WI38 (cell line): ENCODE measurements around the gene PIAS4.

Experiments used
- H3K4me3 ChIP-seq: 2 replicates; pipeline ENCODE4 v1.5.1; 2011; ENCODE audit warnings: low read depth, mild to moderate bottlenecking, control low read depth, low read length
- CTCF ChIP-seq: IDR thresholded peaks from 2 replicates; pipeline ENCODE4 v1.5.1; 2012; ENCODE audit warnings: low read depth, mild to moderate bottlenecking, control low read depth, low read length

The PIAS4 gene

GRCh38 chr19:4063369-4064148, 56.0 kb downstream of the PIAS4 start:
- peak overlapping the region; percentile 78 for H3K4me3 ChIP-seq
- 0 out of 2 replicates have a peak, but pooled peaks have one; percentile 8 for TF ChIP-seq CTCF

- peak overlapping the region; percentile 78 for H3K4me3 ChIP-seq
- no peak for TF ChIP-seq CTCF
Measured at GRCh38 chr19:4064149-4064495, 56.6 kb downstream of the PIAS4 start.

- TF ChIP-seq CTCF, result no peak
- peak overlapping the region; percentile 78 for H3K4me3 ChIP-seq
Measured at GRCh38 chr19:4064496-4065260, 57.1 kb downstream of the PIAS4 start.

- H3K4me3 ChIP-seq, result peak overlapping the region; percentile 83
- TF ChIP-seq CTCF, result no peak
Measured at GRCh38 chr19:4065430-4066175, 58.1 kb downstream of the PIAS4 start.

- peak overlapping the region; percentile 83 for H3K4me3 ChIP-seq
- no peak for TF ChIP-seq CTCF
Measured at GRCh38 chr19:4066176-4066606, 58.7 kb downstream of the PIAS4 start.

- H3K4me3 ChIP-seq, result peak within 1 kb of the TSS; percentile 83
- TF ChIP-seq CTCF, result no peak
Measured at GRCh38 chr19:4066682-4067395, 59.3 kb downstream of the PIAS4 start, which contains the start of gene ZBTB7A. ZBTB7A (minus strand) TSS chr19:4066899; CDS start chr19:4055232, 11,667 bp downstream.
